ENCODE measurements around the gene PRDM5. TPM values are rescaled to one million over a fixed set of nuclear protein-coding genes. Genes with fewer than 3 reads are reported as not detected.

PRDM5 gene
- total RNA-seq, 1 experiment from 2014 or later, result 7.1 TPM

- no TSS peak for BruUV-seq (replicated peaks)
- Histone ChIP-seq H3K27ac (ENCODE audit: low read depth, low read length, poor library complexity, severe bottlenecking) (no peak overlapping the region), H3K4me3 (ENCODE audit: low read depth, low read length, poor library complexity, severe bottlenecking) (no peak overlapping the region), H3K36me3 (ENCODE audit: insufficient read depth, low read length, poor library complexity, severe bottlenecking) (no peaks in the 10 kb centered on the region), H3K4me1 (ENCODE audit: insufficient read depth, low read length, poor library complexity, severe bottlenecking) (no peaks in the 10 kb centered on the region), H3K9me3 (ENCODE audit: low read depth, low read length, poor library complexity, severe bottlenecking) (peaks cover 7% of the 10 kb centered on the region), H3K27me3 (replicated peaks; ENCODE audit: insufficient read depth, low read depth, low read length, poor library complexity) (no peaks in the 10 kb centered on the region)
- ChIA-PET POLR2A (ENCODE audit: low non-redundant PET) (no interaction called here), CTCF (no interaction called here)
- intact Hi-C loops (cut with micrococcal nuclease; ENCODE audit: unreplicated experiment), result no loop called here
- TF ChIP-seq CTCF (conservative IDR thresholded peaks at IDR 0.05; ENCODE audit: low read depth, low read length) (no peak), EZH2 (IDR thresholded peaks at IDR 0.05; ENCODE audit: borderline replicate concordance, low read depth, low read length, poor library complexity, severe bottlenecking) (no peak)
- DNase-seq (ENCODE audit: low spot score), result no peak
Observed at GRCh38 chr4:120672558-120673147, 249.9 kb downstream of the PRDM5 start.

GRCh38 chr4:120672076-120672475 is 250.4 kb downstream of the PRDM5 start:
- intact Hi-C loops (cut with micrococcal nuclease; ENCODE audit: unreplicated experiment), result no loop called here
- Histone ChIP-seq H3K9me3 (ENCODE audit: low read depth, low read length, poor library complexity, severe bottlenecking) (peaks cover 7% of the 10 kb centered on the region), H3K27ac (ENCODE audit: low read depth, low read length, poor library complexity, severe bottlenecking) (no peak overlapping the region), H3K4me3 (ENCODE audit: low read depth, low read length, poor library complexity, severe bottlenecking) (no peak overlapping the region), H3K27me3 (replicated peaks; ENCODE audit: insufficient read depth, low read depth, low read length, poor library complexity) (no peaks in the 10 kb centered on the region), H3K4me1 (ENCODE audit: insufficient read depth, low read length, poor library complexity, severe bottlenecking) (no peaks in the 10 kb centered on the region), H3K36me3 (ENCODE audit: insufficient read depth, low read length, poor library complexity, severe bottlenecking) (no peaks in the 10 kb centered on the region)
- no peak for TF ChIP-seq CTCF (conservative IDR thresholded peaks at IDR 0.05; ENCODE audit: low read depth, low read length)
- no peak for TF ChIP-seq EZH2 (IDR thresholded peaks at IDR 0.05; ENCODE audit: borderline replicate concordance, low read depth, low read length, poor library complexity, severe bottlenecking)
- CTCF ChIA-PET, result no interaction called here
- no TSS peak for BruUV-seq (replicated peaks)
- POLR2A ChIA-PET (ENCODE audit: low non-redundant PET), result no interaction called here
- DNase-seq (ENCODE audit: low spot score), result no peak

GRCh38 chr4:120671538-120671937 is 251.0 kb downstream of the PRDM5 start:
- no peaks in the 10 kb centered on the region for H3K36me3 ChIP-seq (ENCODE audit: insufficient read depth, low read length, poor library complexity, severe bottlenecking)
- no TSS peak for BruUV-seq (replicated peaks)
- TF ChIP-seq CTCF (conservative IDR thresholded peaks at IDR 0.05; ENCODE audit: low read depth, low read length) (no peak), EZH2 (IDR thresholded peaks at IDR 0.05; ENCODE audit: borderline replicate concordance, low read depth, low read length, poor library complexity, severe bottlenecking) (no peak)
- H3K27ac ChIP-seq (ENCODE audit: low read depth, low read length, poor library complexity, severe bottlenecking), result no peak overlapping the region
- POLR2A ChIA-PET (ENCODE audit: low non-redundant PET), result no interaction called here
- CTCF ChIA-PET, result no interaction called here
- DNase-seq (ENCODE audit: low spot score), result no peak
- intact Hi-C loops (cut with micrococcal nuclease; ENCODE audit: unreplicated experiment), result no loop called here
- peaks cover 7% of the 10 kb centered on the region for H3K9me3 ChIP-seq (ENCODE audit: low read depth, low read length, poor library complexity, severe bottlenecking)
- no peaks in the 10 kb centered on the region for H3K4me1 ChIP-seq (ENCODE audit: insufficient read depth, low read length, poor library complexity, severe bottlenecking)
- no peaks in the 10 kb centered on the region for H3K27me3 ChIP-seq (replicated peaks; ENCODE audit: insufficient read depth, low read depth, low read length, poor library complexity)
- no peak overlapping the region for H3K4me3 ChIP-seq (ENCODE audit: low read depth, low read length, poor library complexity, severe bottlenecking)

Data from A673 (cell line).